ENCODE results near the gene FAM180A. TPM values are rescaled to one million over a fixed set of nuclear protein-coding genes. Genes with fewer than 3 reads are reported as not detected.

FAM180A gene
- total RNA-seq, 1 experiment from 2014 or later = not detected

DNA sequence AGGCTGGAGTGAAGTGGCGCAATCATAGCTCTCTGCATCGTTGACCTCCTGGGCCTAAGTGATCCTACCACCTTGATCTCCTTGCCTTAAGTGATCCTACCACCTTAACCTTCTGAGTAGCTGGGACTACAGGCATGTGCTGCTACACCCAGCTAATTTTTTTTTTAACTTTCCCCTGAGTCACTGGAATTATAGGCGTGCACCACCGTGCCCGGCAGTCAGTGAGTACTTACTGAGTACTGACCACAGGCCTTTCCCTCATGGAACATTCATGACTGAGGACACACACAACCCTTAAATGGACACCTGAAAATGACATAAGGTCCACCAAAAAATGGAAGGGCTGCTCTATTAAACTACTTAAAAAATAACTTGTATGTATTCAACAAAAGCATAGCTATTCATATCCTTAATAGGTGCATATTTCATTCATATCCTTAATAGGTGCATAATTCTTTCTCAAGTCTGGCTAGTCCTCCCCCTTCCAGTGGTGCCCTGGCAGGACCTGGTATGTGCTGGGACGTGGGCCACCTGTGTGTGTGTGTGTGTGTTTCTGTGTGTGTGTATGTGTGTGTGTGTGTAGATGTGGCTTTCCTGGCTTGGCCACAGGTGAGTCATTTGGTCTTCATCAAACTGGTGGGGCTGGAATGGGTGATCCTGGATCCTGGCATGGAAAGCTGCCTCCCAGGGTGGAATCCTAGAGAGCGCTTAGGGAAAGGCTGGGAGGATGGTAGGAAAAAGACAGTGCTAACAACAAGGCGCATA, 3.5 kb downstream of the FAM180A start:
- DNase-seq (ENCODE audit: low spot score) (no peak), ATAC-seq (no peak)
- Mint-ChIP-seq H3K27me3 (ENCODE audit: low read depth) (no peaks in the 10 kb centered on the region; the same call in 1 of the 2 replicates), H3K4me1 (peaks cover 14% of the 10 kb centered on the region), H3K36me3 (no peaks in the 10 kb centered on the region), H3K9me3 (no peaks in the 10 kb centered on the region), H3K27ac (no peak overlapping the region), H3K4me3 (no peak overlapping the region)
- ChIA-PET CTCF (interaction anchor here (1.1 to 2.2 kb wide), 2 partner anchors 34 to 83 kb away, joined by 5 to 12 read pairs; partner anchors contain the start of gene STMP1), POLR2A (no interaction called here)
- TF ChIP-seq JAZF1 (CRISPR knock-in tag; IDR thresholded peaks at IDR 0.05) = no peak
- TF ChIP-seq, protein P1, sequence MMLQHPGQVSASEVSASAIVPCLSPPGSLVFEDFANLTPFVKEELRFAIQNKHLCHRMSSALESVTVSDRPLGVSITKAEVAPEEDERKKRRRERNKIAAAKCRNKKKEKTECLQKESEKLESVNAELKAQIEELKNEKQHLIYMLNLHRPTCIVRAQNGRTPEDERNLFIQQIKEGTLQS (CRISPR knock-in tag; conservative IDR thresholded peaks at IDR 0.05) = no peak
- TF ChIP-seq ZNF425 (CRISPR knock-in tag; conservative IDR thresholded peaks at IDR 0.05) = no peak
- no peak for TF ChIP-seq GRHL2 (CRISPR knock-in tag; IDR thresholded peaks at IDR 0.05; ENCODE audit: insufficient replicate concordance, severe bottlenecking)
- TF ChIP-seq ZBTB43 (CRISPR knock-in tag; IDR thresholded peaks at IDR 0.05) = no peak
- TF ChIP-seq CREB1 (CRISPR knock-in tag; IDR thresholded peaks at IDR 0.05) = no peak
- no peak for TF ChIP-seq SMAD4 (CRISPR knock-in tag; IDR thresholded peaks at IDR 0.05)
- no peak for TF ChIP-seq ZNF121 (CRISPR knock-in tag; IDR thresholded peaks at IDR 0.05)
- TF ChIP-seq USF1 (CRISPR knock-in tag; IDR thresholded peaks at IDR 0.05) = no peak
- TF ChIP-seq ZNF532 (CRISPR knock-in tag; IDR thresholded peaks at IDR 0.05; ENCODE audit: borderline replicate concordance) = no peak
- no peak for TF ChIP-seq NFE2L1 (CRISPR knock-in tag; IDR thresholded peaks at IDR 0.05)
- TF ChIP-seq ELF4 (CRISPR knock-in tag; IDR thresholded peaks at IDR 0.05; ENCODE audit: low read depth) = no peak
- no peak for TF ChIP-seq ESRRA (CRISPR knock-in tag; IDR thresholded peaks at IDR 0.05; ENCODE audit: borderline replicate concordance)
- no peak for TF ChIP-seq E2F5 (CRISPR knock-in tag; IDR thresholded peaks at IDR 0.05)
- TF ChIP-seq ZNF219 (CRISPR knock-in tag; IDR thresholded peaks at IDR 0.05; ENCODE audit: borderline replicate concordance) = no peak
- no peak for TF ChIP-seq PRRX2 (CRISPR knock-in tag; IDR thresholded peaks at IDR 0.05)
- TF ChIP-seq ZNF671 (CRISPR knock-in tag; IDR thresholded peaks at IDR 0.05) = no peak

Measured in WTC11 (cell line).